Omental fat pad (tissue), 4 donors: ENCODE data around the gene PRKCB. TPM values are rescaled to one million over a fixed set of nuclear protein-coding genes. Genes with fewer than 3 reads are reported as not detected.
"Not testable (repeated sequence)": the region's sequence is repeated elsewhere in the genome, so short reads cannot be mapped to it uniquely, and the experiment has no call there.

Source experiments
- ATAC-seq: fragments of 150-250 bp; one replicate; pipeline ENCODE4 v1.9.1; 2016; ENCODE audit warnings: mild to moderate bottlenecking, moderate library complexity; ENCODE audit not compliant: low FRiP score
- DNase-seq: peaks from one replicate; pipeline ENCODE4 v3.0.0-alpha.2; 2019; ENCODE audit warnings: low spot score
- CTCF ChIP-seq, 3 donors: fragments of 450-650 bp; IDR thresholded peaks; one replicate each; pipeline ENCODE4 v1.5.1; 2016 to 2017; ENCODE audit warnings: antibody characterized with exemption in 3 of 3, mild to moderate bottlenecking in 3 of 3, moderate library complexity in 2 of 3
- total RNA-seq, 4 donors: library from RNA; depleted of rRNA; stranded (reverse); fragments of >200 nt; gene quantifications; one replicate each; pipeline ENCODE4 v1.1.0, GENCODE V29; 2016

Gene PRKCB
- total RNA-seq, 4 donors from 2014 or later = 5.3 to 18.6 (median 11.1) TPM

DNA sequence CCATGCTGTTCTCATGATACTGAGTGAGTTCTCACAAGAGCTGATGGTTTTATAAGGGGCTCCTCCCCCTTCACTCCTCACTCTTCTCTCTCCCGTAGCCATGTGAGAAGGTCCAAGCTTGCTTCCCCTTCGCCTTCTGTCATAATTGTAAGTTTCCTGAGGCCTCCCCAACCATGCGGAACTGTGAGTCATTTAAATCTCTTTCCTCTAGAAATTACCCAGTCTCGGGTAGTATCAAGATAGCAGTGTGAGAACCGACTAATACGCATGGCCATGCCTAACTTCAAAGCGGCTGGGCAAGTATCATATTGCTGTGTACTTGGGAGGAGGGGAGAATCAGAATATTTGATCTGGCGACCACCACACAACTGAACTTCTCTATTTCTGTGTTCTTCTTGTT is 88.3 kb downstream of the PRKCB start:
- DNase-seq (no peak), ATAC-seq (no peak)
- no peak for TF ChIP-seq CTCF (IDR thresholded peaks at IDR 0.05)

DNA sequence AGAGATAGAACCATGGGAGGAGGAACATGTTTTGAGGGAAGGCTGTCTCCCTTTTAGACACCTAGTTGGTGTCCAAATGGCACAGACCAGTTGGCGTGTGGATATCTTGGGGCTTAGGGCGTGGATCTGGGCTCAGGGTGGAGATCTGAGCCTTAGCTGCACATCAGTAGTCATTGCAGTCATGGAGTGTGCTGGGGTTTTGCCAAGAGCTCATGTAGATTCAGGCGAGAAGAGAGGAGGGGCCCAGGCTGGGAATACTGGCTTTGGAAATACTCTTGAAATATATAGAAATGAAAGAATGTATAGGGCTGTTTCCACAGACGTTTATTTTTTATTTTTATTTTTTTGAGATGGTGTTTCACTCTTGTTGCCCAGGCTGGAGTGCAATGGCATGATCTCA is 92.0 kb downstream of the PRKCB start:
- TF ChIP-seq CTCF (IDR thresholded peaks at IDR 0.05) = no peak
- DNase-seq = no peak
- ATAC-seq = no peak

DNA sequence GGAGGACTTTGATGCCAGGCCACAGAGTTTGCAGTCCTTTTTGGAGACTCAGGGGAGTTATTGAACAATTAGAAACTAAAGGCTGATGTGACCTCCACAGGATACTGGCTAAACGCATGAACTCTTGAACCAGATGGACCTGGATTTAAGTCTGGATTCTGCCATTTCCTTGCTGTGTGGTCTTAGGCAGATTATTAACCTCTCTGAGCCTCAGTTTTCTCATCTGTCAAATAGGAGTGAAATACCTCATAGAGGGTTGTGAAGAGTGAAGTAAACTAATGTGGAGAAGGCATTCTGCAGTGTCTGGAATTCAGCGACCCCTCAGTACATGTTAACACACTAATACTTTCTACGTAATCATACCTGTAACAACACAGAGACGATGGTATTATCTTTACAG is 93.5 kb downstream of the PRKCB start:
- no peak for TF ChIP-seq CTCF (IDR thresholded peaks at IDR 0.05)
- DNase-seq = no peak
- no peak for ATAC-seq

DNA sequence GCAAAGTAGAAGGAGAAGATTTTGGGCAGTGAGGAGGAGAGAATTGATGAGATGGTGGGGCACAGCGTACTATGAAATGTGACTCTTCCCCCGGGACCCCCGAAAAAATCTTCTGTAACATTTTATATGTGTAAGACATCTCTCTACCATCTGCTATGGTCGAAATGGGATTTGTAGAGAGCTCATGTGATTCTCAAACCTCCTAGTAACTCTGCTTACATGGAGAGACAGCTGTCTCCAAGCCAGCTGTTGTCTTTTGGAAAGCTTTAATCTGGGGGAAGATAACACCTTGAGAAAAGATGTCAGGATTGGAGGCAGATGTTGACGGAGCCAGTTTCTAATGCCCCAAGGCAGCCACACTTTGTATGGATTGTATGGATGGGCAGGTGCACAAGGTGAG is 94.1 kb downstream of the PRKCB start:
- no peak for TF ChIP-seq CTCF (IDR thresholded peaks at IDR 0.05)
- ATAC-seq = no peak

DNA sequence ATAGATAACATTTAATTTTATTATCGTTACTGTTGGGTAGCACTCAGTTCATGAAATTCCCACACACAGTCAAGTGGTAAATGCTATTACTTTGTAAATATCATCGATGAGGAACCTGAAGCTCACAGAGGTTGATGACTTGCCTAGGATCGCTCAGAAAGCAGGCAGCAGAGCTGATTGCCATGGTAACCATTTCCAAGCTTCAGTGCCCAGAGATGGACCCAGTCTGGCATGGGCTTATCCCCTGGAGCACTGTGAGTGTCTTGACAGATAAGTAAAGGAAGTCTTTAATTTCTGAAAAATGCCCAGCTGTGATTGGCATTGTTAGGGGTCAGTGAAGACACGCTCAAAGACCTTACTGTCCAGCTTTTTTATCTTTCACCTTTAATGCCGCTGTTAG is 95.0 kb downstream of the PRKCB start:
- ATAC-seq (no peak), DNase-seq (no peak)
- TF ChIP-seq CTCF (IDR thresholded peaks at IDR 0.05) = no peak

More for the DNA sequence above, 94.1 kb downstream of the PRKCB start:
- no peak for DNase-seq

DNA sequence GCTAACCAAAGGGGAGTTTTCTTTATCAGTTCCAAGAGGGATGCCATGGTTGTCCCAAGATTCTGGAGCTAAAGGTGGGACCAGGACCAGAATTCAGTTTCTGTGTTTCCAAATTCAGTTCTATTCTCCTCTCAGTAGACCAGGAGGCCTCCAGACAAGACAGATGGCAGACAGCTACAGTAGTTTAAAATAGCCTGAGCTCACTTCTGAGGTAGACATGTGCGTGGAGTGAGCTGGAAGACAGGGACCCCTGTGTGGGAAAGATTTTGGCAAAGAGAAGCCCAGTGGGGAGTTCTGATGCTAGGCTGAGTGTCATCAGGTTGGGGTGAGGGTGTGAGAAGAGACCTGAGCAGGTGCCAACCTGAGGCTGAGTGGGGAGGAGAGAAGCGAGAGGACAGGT is 95.4 kb downstream of the PRKCB start:
- DNase-seq (no peak), ATAC-seq (no peak)
- TF ChIP-seq CTCF (IDR thresholded peaks at IDR 0.05) = no peak

DNA sequence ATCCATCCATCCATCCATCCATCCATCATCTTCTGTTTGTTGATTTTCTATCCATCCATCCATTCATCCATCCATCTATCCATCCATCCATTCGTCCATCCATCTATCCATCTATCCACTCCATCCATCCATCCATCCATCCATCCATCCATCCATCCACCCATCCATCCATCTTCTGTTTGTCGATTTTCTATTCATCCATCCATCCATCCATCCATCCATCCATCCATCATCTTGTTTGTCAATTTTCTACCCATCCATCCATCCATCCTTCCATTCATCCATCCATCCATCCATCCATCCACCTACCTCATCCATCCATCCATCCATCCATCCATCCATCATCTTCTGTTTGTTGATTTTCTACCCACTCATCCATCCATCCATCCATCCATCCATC is 97.9 kb downstream of the PRKCB start:
- not testable (repeated sequence) for ATAC-seq, DNase-seq
